KMS-11 (cell line): Measurements from ENCODE around the gene SLC13A3.

ENCODE experiments used
- H2AFZ ChIP-seq: fragments of 200-600 bp; sonication (generic); 2 replicates; pipeline ENCODE4 v1.6.1; 2016; ENCODE audit warnings: antibody characterized with exemption, mixed run types, low read depth
- H3K27ac ChIP-seq: fragments of 200-600 bp; sonication (generic); 2 replicates; pipeline ENCODE4 v1.6.1; 2016; ENCODE audit warnings: mild to moderate bottlenecking, mixed run types
- H3K27me3 ChIP-seq: fragments of 200-600 bp; sonication (generic); 2 replicates; pipeline ENCODE4 v1.6.1; 2017; ENCODE audit warnings: mild to moderate bottlenecking, low read depth, mixed run types, moderate library complexity; ENCODE audit not compliant: insufficient read depth
- H3K36me3 ChIP-seq: fragments of 200-600 bp; sonication (generic); 2 replicates; pipeline ENCODE4 v1.6.1; 2017; ENCODE audit warnings: mild to moderate bottlenecking, mixed run types; ENCODE audit not compliant: insufficient read depth
- H3K4me1 ChIP-seq: fragments of 200-600 bp; sonication (generic); 2 replicates; pipeline ENCODE4 v1.6.1; 2016; ENCODE audit warnings: mild to moderate bottlenecking, low read depth, mixed run types; ENCODE audit not compliant: poor library complexity, severe bottlenecking
- H3K4me2 ChIP-seq: fragments of 200-600 bp; sonication (generic); 2 replicates; pipeline ENCODE4 v1.7.0; 2016; ENCODE audit warnings: mild to moderate bottlenecking, mixed run types
- H3K4me3 ChIP-seq: fragments of 200-600 bp; sonication (generic); IDR thresholded peaks from 2 replicates; pipeline ENCODE4 v1.6.1; 2017; ENCODE audit warnings: low read depth, low read length, mixed read lengths; ENCODE audit not compliant: insufficient read depth
- H3K79me2 ChIP-seq: fragments of 200-600 bp; sonication (generic); 2 replicates; pipeline ENCODE4 v1.6.1; 2016; ENCODE audit warnings: low read depth, mixed run types; ENCODE audit not compliant: insufficient read depth
- H3K9ac ChIP-seq: fragments of 200-600 bp; sonication (generic); 2 replicates; pipeline ENCODE4 v1.6.1; 2016; ENCODE audit warnings: mild to moderate bottlenecking, mixed run types
- H4K20me1 ChIP-seq: fragments of 200-600 bp; sonication (generic); 2 replicates; pipeline ENCODE4 v1.6.1; 2016; ENCODE audit warnings: mild to moderate bottlenecking, mixed run types; ENCODE audit not compliant: insufficient read depth
- CTCF ChIP-seq: fragments of 200-600 bp; sonication (generic); conservative IDR thresholded peaks from 2 replicates; pipeline ENCODE4 v1.6.1; 2017; ENCODE audit warnings: low read depth, mild to moderate bottlenecking, antibody characterized with exemption, low read length, moderate library complexity, mixed read lengths

SLC13A3 gene

GRCh38 chr20:46666306-46666705 lies 15.0 kb upstream of the SLC13A3 start:
- H3K9ac ChIP-seq = no peak overlapping the region
- H3K27ac ChIP-seq = no peak overlapping the region
- H3K36me3 ChIP-seq = no peaks in the 10 kb centered on the region
- TF ChIP-seq CTCF = no peak
- H2AFZ ChIP-seq = no peak overlapping the region
- H3K4me2 ChIP-seq = no peak overlapping the region
- no peak overlapping the region for H3K4me3 ChIP-seq
- no peaks in the 10 kb centered on the region for H4K20me1 ChIP-seq
- H3K79me2 ChIP-seq = no peaks in the 10 kb centered on the region
- H3K4me1 ChIP-seq = no peaks in the 10 kb centered on the region
- H3K27me3 ChIP-seq = no peaks in the 10 kb centered on the region

GRCh38 chr20:46665602-46666001 lies 14.3 kb upstream of the SLC13A3 start:
- TF ChIP-seq CTCF = no peak
- Histone ChIP-seq H3K27me3 (no peaks in the 10 kb centered on the region), H3K4me2 (no peak overlapping the region), H4K20me1 (no peaks in the 10 kb centered on the region), H2AFZ (no peak overlapping the region), H3K36me3 (no peaks in the 10 kb centered on the region), H3K79me2 (no peaks in the 10 kb centered on the region), H3K4me1 (no peaks in the 10 kb centered on the region), H3K9ac (no peak overlapping the region), H3K4me3 (no peak overlapping the region), H3K27ac (no peak overlapping the region)

- no peak overlapping the region for H3K27ac ChIP-seq
- no peaks in the 10 kb centered on the region for H3K36me3 ChIP-seq
- no peaks in the 10 kb centered on the region for H4K20me1 ChIP-seq
- H3K9ac ChIP-seq = no peak overlapping the region
- no peak for TF ChIP-seq CTCF
- no peak overlapping the region for H3K4me2 ChIP-seq
- no peaks in the 10 kb centered on the region for H3K4me1 ChIP-seq
- H3K79me2 ChIP-seq = no peaks in the 10 kb centered on the region
- no peak overlapping the region for H3K4me3 ChIP-seq
- no peak overlapping the region for H2AFZ ChIP-seq
- no peaks in the 10 kb centered on the region for H3K27me3 ChIP-seq
These were observed 12.3 kb upstream of the SLC13A3 start for GRCh38 chr20:46663531-46663930.

- H3K27me3 ChIP-seq = no peaks in the 10 kb centered on the region
- no peaks in the 10 kb centered on the region for H3K79me2 ChIP-seq
These were observed 10.4 kb upstream of the SLC13A3 start for GRCh38 chr20:46661659-46662058.

More at GRCh38 chr20:46661659-46662058, 10.4 kb upstream of the SLC13A3 start:
- no peak overlapping the region for H3K4me3 ChIP-seq
- no peak for TF ChIP-seq CTCF
- no peak overlapping the region for H2AFZ ChIP-seq
- H3K27ac ChIP-seq = no peak overlapping the region
- H3K36me3 ChIP-seq = no peaks in the 10 kb centered on the region
- no peak overlapping the region for H3K4me2 ChIP-seq
- H3K4me1 ChIP-seq = no peaks in the 10 kb centered on the region
- H4K20me1 ChIP-seq = no peaks in the 10 kb centered on the region
- no peak overlapping the region for H3K9ac ChIP-seq
